CD14-positive monocyte (primary cell): Measurements from ENCODE around the gene MAP6. TPM values are rescaled to one million over a fixed set of nuclear protein-coding genes. Genes with fewer than 3 reads are reported as not detected.
A peak's percentile ranks its signal among the peaks of the same experiment; 100 is the strongest.

Experiments
- DNase-seq, 3 donors: peaks; one replicate each; pipeline ENCODE4 v3.0.0-alpha.2; 2011 to 2022
- H2AFZ ChIP-seq: 2 replicates; pipeline ENCODE4 v1.6.0; 2012; ENCODE audit warnings: mild to moderate bottlenecking, low read depth, low read length, inconsistent platforms; ENCODE audit not compliant: insufficient read depth, poor library complexity, severe bottlenecking
- H3K27ac ChIP-seq, 2 donors: 1 replicate in 1 of 2; 2 replicates in 1 of 2; pipeline ENCODE4 v1.5.1; 2012 to 2013; ENCODE audit warnings: low read length in 2 of 2, control low read depth in 1 of 2, inconsistent platforms in 1 of 2, low read depth in 1 of 2, mild to moderate bottlenecking in 1 of 2
- H3K27me3 ChIP-seq, 2 donors: one replicate each; pipeline versions ENCODE4 v1.6.0 to v1.6.1; 2011 to 2013; ENCODE audit warnings: low read length in 2 of 2; ENCODE audit not compliant: control insufficient read depth in 2 of 2, insufficient read depth in 2 of 2
- H3K36me3 ChIP-seq, 2 donors: replicated peaks in 1 of 2; 1 replicate in 1 of 2; 2 replicates in 1 of 2; pipeline versions ENCODE4 v1.5.1 to v1.6.1; 2012 to 2013; ENCODE audit warnings: low read length in 2 of 2, control low read depth in 1 of 2, inconsistent platforms in 1 of 2, mild to moderate bottlenecking in 1 of 2; ENCODE audit not compliant: insufficient read depth in 2 of 2, control insufficient read depth in 1 of 2
- H3K4me1 ChIP-seq, 2 donors: 1 replicate in 1 of 2; 2 replicates in 1 of 2; pipeline versions ENCODE4 v1.5.1 to v1.6.1; 2012 to 2013; ENCODE audit warnings: low read length in 2 of 2, control low read depth in 1 of 2, inconsistent platforms in 1 of 2, mild to moderate bottlenecking in 1 of 2, moderate library complexity in 1 of 2; ENCODE audit not compliant: insufficient read depth in 2 of 2, control insufficient read depth in 1 of 2
- H3K4me2 ChIP-seq: replicated peaks from 2 replicates; pipeline ENCODE3; 2012; ENCODE audit warnings: low read length, moderate library complexity, mild to moderate bottlenecking; ENCODE audit not compliant: poor library complexity, severe bottlenecking; ENCODE audit errors: extremely low read depth
- H3K4me3 ChIP-seq, 3 experiments: fragments of 200-600 bp in 1 of 3; sonication (generic) in 1 of 3; replicated peaks in 1 of 3; 1 replicate in 2 of 3; 2 replicates in 1 of 3; pipeline ENCODE4 v1.5.1; 2011 to 2013; ENCODE audit warnings: low read length in 3 of 3, mild to moderate bottlenecking in 3 of 3, control low read depth in 2 of 3, low read depth in 2 of 3, inconsistent platforms in 1 of 3, moderate library complexity in 1 of 3
- H3K79me2 ChIP-seq: 2 replicates; pipeline ENCODE4 v1.6.0; 2012; ENCODE audit warnings: mild to moderate bottlenecking, control low read depth, inconsistent platforms, low read length, moderate library complexity; ENCODE audit not compliant: insufficient read depth
- H3K9ac ChIP-seq: 2 replicates; pipeline ENCODE4 v1.6.0; 2017; ENCODE audit warnings: low read length, mild to moderate bottlenecking; ENCODE audit not compliant: insufficient read depth, poor library complexity, severe bottlenecking
- H3K9me3 ChIP-seq, 2 donors: replicated peaks in 1 of 2; 1 replicate in 1 of 2; 2 replicates in 1 of 2; pipeline versions ENCODE4 v1.5.1 to v1.6.1; 2012 to 2013; ENCODE audit warnings: low read length in 2 of 2, control low read depth in 1 of 2; ENCODE audit not compliant: control insufficient read depth in 1 of 2, insufficient read depth in 1 of 2
- H4K20me1 ChIP-seq: 2 replicates; pipeline ENCODE4 v1.6.0; 2012; ENCODE audit warnings: mild to moderate bottlenecking, low read length, control low read depth, moderate library complexity; ENCODE audit not compliant: insufficient read depth
- H3K27ac Mint-ChIP-seq, 7 donors: one replicate each; pipeline ENCODE4 v1.8.0; 2020; ENCODE audit warnings: mild to moderate bottlenecking in 7 of 7, mixed read lengths in 7 of 7, moderate library complexity in 6 of 7, inconsistent platforms in 2 of 7
- H3K27me3 Mint-ChIP-seq, 3 donors: one replicate each; pipeline ENCODE4 v1.8.0; 2021 to 2022; ENCODE audit warnings: low read depth in 3 of 3, mild to moderate bottlenecking in 3 of 3, mixed read lengths in 3 of 3, moderate library complexity in 3 of 3, inconsistent platforms in 1 of 3
- H3K36me3 Mint-ChIP-seq, 2 donors: one replicate each; pipeline ENCODE4 v1.8.0; 2020; ENCODE audit warnings: mixed read lengths in 2 of 2, inconsistent platforms in 1 of 2, mild to moderate bottlenecking in 1 of 2
- H3K4me1 Mint-ChIP-seq: one replicate; pipeline ENCODE4 v1.8.0; 2020; ENCODE audit warnings: mild to moderate bottlenecking, mixed read lengths
- H3K4me3 Mint-ChIP-seq, 2 donors: one replicate each; pipeline ENCODE4 v1.8.0; 2020; ENCODE audit warnings: mild to moderate bottlenecking in 2 of 2, mixed read lengths in 2 of 2, moderate library complexity in 1 of 2
- H3K9me3 Mint-ChIP-seq, 7 donors: one replicate each; pipeline ENCODE4 v1.8.0; 2020 to 2022; ENCODE audit warnings: mixed read lengths in 7 of 7, mild to moderate bottlenecking in 6 of 7, moderate library complexity in 6 of 7, inconsistent platforms in 2 of 7
- WGBS: methylation state at CpG from one replicate; pipeline ENCODE4 v1.1.5; 2013; ENCODE audit warnings: missing lambda C conversion rate; ENCODE audit not compliant: insufficient coverage; 5-methylcytosine and 5-hydroxymethylcytosine counted together
- intact Hi-C, 2 donors: fragments of 100-400 bp; cut with micrococcal nuclease; formaldehyde crosslinking; loops; one replicate each; pipeline versions ENCODE4 v1.15.0 to v1.15.1; 2023
- polyA plus RNA-seq, 3 donors: library from polyadenylated mRNA; depleted of rRNA in 1 of 3; unstranded in 2 of 3; stranded (reverse) in 1 of 3; fragments of 300-500 nt in 2 of 3; fragments of >200 nt in 1 of 3; fragmentation: Illumina TruSeq in 2 of 3; gene quantifications; 1 replicate in 2 of 3; 2 replicates in 1 of 3; pipeline ENCODE4 v1.2.3, GENCODE V29; 2012 to 2021
- TF ChIP-seq, protein P1 (sequence below): fragments of 200-600 bp; IDR thresholded peaks from one replicate; pipeline ENCODE4 v1.8.0; 2022; ENCODE audit warnings: antibody characterized with exemption, mild to moderate bottlenecking

MAP6 gene
- polyA plus RNA-seq, 3 donors: not detected

DNA sequence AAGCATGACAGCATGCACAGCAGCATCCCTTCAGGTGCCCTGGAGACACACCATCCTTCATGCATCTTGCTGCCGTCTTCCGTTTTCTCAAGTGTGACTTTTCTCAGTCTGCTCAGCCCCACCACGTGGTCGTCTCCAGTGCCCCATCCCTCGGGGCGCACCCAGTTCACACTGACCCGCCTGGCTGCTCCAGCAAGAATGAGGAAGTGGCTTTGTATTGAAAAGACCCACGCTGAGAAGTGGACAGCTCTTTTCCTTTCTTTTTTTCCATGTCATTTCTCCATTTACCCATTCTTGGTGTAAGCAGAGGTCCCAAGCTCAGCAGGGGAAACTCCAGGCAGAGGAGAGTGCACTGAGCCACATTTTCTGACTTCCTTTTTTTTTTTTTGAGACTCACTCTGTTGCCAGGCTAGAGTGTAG is 92.3 kb downstream of the MAP6 start:
- Histone ChIP-seq H3K27me3 (no peaks in the 10 kb centered on the region), H2AFZ (no peak overlapping the region), H3K9ac (no peak overlapping the region), H3K9me3 (peaks cover 0 to 3% of the 10 kb centered on the region in 2 donors), H3K79me2 (no peaks in the 10 kb centered on the region), H3K4me3 (no peak overlapping the region), H3K4me1 (peaks cover 13 to 17% of the 10 kb centered on the region in 2 donors), H3K27ac (peak overlapping the region; percentile 38 to 60), H3K36me3 (peaks cover 0 to 7% of the 10 kb centered on the region in 2 donors), H4K20me1 (no peaks in the 10 kb centered on the region), H3K4me2 (no peak overlapping the region)
- Mint-ChIP-seq H3K4me3 (peak overlapping the region; percentile 37 to 62), H3K27ac (peak overlapping the region; percentile 54 to 89 (median 85)), H3K27me3 (peaks cover 6 to 15% (median 12%) of the 10 kb centered on the region in 3 donors), H3K9me3 (peaks cover 3 to 11% (median 5%) of the 10 kb centered on the region in 7 donors), H3K4me1 (peaks cover 17% of the 10 kb centered on the region), H3K36me3 (peaks cover 0 to 3% of the 10 kb centered on the region in 2 donors)
- TF ChIP-seq, protein P1, sequence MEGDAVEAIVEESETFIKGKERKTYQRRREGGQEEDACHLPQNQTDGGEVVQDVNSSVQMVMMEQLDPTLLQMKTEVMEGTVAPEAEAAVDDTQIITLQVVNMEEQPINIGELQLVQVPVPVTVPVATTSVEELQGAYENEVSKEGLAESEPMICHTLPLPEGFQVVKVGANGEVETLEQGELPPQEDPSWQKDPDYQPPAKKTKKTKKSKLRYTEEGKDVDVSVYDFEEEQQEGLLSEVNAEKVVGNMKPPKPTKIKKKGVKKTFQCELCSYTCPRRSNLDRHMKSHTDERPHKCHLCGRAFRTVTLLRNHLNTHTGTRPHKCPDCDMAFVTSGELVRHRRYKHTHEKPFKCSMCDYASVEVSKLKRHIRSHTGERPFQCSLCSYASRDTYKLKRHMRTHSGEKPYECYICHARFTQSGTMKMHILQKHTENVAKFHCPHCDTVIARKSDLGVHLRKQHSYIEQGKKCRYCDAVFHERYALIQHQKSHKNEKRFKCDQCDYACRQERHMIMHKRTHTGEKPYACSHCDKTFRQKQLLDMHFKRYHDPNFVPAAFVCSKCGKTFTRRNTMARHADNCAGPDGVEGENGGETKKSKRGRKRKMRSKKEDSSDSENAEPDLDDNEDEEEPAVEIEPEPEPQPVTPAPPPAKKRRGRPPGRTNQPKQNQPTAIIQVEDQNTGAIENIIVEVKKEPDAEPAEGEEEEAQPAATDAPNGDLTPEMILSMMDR: no peak
- no CpG with 5 or more reads among the region's 8 CpGs for WGBS
- peak; percentile 70 to 92 (median 82) for DNase-seq
- intact Hi-C loops: no loop called here

DNA sequence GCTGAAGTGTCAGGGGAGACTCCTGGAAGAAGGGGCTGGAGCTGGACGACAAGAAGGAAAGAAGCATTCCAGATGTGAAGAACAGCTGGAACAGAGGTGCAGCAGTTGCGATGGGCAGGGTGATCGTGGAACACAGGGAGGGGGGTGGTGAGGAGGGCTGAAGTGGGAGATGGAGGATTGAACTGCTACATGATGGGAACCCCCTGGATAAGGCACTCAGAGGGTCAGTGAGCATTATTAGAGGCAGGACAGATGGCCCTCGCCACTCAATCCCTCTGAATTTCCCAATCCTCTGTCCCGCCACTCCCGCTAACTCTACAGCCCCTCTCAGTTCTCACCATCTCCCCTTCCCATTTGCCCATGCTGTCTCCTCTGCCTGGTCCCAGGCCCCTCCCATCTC is 92.8 kb downstream of the MAP6 start:
- H3K4me1 Mint-ChIP-seq: peaks cover 17% of the 10 kb centered on the region
- no peak overlapping the region for H3K9ac ChIP-seq
- H3K36me3 ChIP-seq: peaks cover 0 to 7% of the 10 kb centered on the region in 2 donors
- no peak overlapping the region for H3K4me3 ChIP-seq
- H3K27ac Mint-ChIP-seq: peak overlapping the region in 5 of 7 donors; percentile 74 to 88 (median 87)
- peak overlapping the region in 1 of 2 donors; percentile 43 for H3K4me3 Mint-ChIP-seq
- H3K36me3 Mint-ChIP-seq: peaks cover 0 to 3% of the 10 kb centered on the region in 2 donors
- H3K4me1 ChIP-seq: peaks cover 13 to 17% of the 10 kb centered on the region in 2 donors
- no peaks in the 10 kb centered on the region for H4K20me1 ChIP-seq
- H3K79me2 ChIP-seq: no peaks in the 10 kb centered on the region
- H3K27me3 ChIP-seq: no peaks in the 10 kb centered on the region
- H3K27ac ChIP-seq: peak overlapping the region; percentile 38 to 60
- TF ChIP-seq, protein P1: no peak
- intact Hi-C loops: no loop called here
- H2AFZ ChIP-seq: no peak overlapping the region
- 93% methylated on average over 5 of the region's 6 CpGs for WGBS
- H3K9me3 Mint-ChIP-seq: peaks cover 3 to 11% (median 5%) of the 10 kb centered on the region in 7 donors
- H3K9me3 ChIP-seq: peaks cover 0 to 3% of the 10 kb centered on the region in 2 donors
- H3K4me2 ChIP-seq: no peak overlapping the region
- H3K27me3 Mint-ChIP-seq: peaks cover 6 to 12% (median 10%) of the 10 kb centered on the region in 3 donors
- DNase-seq: no peak
